GDM1 (cell line): Measurements from ENCODE around the gene MYO6.
"Not testable (repeated sequence)": the region's sequence is repeated elsewhere in the genome, so short reads cannot be mapped to it uniquely, and the experiment has no call there.

Experiments used
- DNase-seq: peaks from one replicate; lab custom pipeline; 2025; lab: John Stamatoyannopoulos, UW

MYO6 gene

DNA sequence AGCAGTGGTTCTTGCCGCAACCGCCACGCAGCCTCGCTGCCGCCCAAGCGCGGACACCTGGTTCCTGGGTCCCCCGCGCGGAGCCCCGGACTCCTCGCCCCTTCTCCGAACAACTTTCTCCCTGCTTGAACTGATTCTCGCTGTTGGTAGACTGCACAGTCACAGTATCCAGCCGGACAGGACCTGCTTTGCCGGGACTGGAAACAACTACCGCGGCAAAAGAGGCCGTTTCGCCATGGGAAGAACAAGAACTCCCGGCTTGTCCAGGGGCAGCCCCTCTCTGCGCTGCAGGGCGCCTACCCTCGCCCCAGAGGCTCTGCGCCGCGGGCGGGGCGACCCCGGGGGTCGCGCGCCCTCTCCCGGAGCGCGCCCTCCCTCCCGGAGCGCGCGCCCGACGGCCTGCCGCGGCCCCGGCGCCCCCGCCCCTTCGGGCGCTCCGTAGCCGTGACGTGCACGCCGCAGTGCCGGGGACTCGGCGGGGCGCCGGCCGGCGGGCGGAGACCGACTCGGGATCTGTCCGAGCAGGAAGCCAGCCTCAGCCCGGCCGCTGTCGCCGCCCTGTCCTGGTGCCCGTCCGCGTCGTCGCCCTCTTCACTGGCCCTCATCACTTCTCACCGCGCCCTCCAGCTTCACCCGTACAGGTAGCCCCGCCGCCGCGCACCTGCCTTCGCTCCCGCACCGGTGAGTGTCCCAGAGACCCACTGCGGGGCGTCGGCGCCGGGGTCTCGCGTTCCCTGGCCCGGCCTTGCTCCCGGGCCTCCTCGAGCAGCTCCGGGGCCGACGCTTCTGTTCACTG is at the start of gene MYO6:
TSS of gene MYO6 (plus strand) at position 497 of the 796 bp plus-strand sequence. CDS start 68,309 bp downstream, outside the sequence.
- no peak for DNase-seq

DNA sequence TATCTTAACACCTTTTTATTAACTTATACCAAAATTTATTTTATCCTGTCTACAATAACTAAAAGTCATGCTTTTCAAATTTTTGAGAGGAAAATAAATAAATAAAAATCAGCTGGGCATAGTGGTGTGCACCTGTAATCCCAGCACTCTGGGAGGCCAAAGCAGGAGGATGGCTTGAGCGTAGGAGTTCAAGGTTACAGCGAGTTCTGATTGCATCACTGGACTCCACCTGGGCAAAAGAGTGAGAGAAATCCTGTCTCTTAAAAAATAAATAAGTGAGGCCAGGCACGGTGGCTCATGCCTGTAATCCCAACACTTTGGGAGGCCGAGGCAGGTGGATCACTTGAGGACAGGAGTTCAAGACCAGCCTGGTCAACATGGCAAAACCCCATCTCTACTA is 40.7 kb upstream of the MYO6 start:
- DNase-seq = not testable (repeated sequence)

DNA sequence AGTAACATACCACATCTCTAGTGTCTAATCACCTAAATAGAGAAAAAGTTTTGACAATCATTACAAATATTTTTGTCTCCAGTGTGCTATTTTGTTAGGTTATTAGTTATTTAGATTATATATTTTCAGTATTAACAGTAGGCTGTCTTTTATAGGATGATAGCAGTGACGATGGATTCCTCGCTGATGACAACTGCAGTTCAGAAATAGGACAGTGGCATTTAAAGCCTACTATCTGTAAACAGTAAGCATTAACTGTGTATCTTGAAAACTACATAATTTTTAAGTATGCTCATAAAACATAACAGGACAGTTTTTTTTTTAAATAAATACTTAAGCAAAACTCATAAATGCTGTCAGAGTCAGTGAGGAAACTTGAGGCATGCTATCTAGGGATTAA is 37.9 kb upstream of the MYO6 start:
- no peak for DNase-seq

DNA sequence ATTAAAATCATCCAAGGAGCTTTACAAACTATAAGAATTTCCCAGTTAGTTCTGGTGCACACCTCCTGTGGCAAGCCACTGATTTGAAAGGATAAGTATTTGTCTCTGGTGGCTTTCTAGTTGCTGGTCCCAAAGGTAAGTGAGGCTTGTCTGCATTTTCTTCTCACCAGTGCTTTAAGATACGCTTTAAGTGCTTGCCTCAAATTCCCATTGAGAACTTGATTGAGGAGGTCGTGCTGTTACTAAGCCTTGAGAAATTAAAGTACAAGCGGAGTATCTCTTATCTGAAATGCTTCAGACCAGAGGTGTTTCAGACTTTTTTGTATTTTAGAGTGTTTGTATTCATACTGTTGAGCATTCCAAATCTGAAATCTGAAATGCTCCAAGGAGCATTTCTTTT is 29.9 kb upstream of the MYO6 start:
- no peak for DNase-seq

DNA sequence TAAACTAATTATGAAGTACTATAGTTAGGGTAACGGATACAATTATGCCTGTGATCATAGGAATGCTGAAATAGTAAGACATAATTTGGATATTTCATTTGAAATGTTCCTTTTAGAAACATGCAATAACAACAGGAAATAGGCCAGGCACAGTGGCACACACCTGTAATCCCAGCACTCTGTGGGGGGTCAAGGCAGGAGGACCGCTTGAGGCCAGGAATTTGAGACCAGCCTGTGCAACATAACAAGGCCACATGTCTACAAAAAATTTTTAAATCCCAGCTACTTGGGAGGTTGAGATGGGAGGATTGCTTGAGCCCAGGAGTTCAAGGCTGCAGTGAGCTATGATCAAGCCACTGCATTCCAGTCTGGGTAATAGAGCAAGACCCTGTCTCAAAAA is 25.7 kb upstream of the MYO6 start:
- no peak for DNase-seq

DNA sequence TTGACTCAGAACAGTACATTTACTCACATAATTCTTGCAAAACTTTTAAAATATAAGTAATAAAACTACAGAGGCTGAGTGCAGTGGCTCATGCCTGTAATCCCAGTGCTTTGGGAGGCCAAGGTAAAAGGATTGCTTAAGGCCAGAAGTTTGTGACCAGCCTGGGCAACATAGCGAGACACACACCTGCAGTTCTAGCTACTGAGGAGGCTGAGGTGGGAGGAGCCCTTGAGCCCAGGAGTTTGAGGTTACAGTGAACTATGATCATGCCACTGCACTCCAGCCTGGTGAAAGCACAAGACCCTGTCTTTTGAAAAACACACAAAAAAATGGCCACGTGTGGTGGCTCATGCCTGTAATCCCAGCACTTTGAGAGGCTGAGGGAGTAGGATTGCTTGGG is 21.8 kb upstream of the MYO6 start:
- no peak for DNase-seq

DNA sequence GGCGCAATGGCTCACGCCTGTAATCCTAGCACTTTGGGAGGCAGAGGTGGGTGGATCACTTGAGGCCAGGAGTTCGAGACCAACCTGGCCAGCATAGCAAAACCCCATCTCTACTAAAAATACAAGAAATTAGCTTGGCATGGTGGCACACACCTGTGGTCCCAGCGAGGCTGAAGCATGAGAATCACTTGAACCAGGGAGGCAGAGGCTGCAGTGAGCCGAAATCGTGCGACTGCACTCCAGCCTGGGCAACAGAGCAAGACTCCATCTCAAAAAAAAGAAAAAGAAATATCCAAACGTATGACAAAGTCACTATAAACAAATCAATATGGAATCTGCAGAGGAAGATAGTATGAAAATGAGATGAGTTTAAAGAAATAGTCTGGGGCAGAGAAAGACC is 18.0 kb upstream of the MYO6 start:
- not testable (repeated sequence) for DNase-seq

DNA sequence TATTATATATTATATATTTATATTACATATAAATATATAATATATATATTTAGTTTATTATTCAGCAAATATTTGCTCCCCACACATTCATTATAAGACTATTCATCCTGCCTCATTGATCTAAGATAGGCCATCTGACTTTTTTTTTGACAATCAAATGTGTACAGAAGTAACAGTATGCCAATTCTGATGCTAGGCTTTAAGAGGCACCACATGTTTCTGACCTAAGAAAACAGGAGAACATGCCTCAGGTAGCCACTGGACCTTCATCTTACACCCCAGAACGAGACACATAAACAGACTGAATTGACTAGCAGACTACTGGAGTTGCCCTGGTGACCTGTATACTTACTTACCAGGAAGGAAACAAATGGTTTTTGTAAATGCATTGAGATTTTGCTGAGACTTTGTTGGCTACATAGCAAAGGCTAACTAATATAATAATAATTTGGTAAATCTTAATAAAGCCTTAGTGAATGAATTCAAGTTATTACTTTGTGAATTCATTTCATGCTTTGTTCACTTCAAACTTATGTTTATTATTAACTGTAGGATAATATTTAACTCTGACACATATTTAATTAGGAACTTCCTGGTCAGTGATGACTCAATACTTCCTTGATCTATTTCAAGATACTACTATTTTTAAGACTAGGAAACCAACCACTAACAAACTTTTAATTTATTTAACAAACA is 13.4 kb upstream of the MYO6 start:
- no peak for DNase-seq

DNA sequence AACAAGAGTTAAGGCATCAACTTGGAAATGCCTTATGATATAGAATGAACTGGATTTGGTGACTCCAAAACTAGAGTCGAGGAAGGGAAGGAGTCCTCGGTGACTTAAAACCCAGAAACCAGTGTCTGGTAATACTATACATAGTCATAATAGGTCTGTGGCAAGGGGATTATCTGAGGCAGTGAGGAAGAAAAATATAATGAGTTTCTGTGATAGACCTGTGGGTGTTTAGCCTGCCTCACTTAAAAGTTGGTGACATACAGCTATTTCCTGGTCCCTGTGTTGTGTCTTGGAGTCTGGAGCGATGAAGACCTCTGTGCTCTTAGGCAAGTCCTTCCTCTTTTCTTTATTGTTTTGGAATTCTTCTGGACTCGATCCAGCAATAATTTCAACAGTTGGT is 5.1 kb upstream of the MYO6 start:
- DNase-seq = no peak

DNA sequence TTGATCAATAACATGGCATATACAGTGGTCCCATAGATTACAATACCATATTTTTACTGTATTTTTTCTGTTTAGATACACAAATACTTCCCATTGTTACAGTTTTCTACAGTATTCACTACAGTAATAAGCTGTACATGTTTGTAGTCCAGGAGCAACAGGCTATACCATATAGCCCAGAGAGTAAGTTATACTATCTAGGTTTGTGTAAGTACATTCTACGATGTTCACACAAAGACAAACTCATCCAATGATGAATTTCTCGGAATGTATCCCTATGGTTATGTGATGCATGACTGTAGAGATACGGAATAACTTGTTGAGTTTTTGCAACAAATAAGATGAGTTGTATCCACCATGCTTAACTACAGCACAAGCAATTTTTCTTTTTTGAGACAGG is 3.6 kb upstream of the MYO6 start:
- no peak for DNase-seq

DNA sequence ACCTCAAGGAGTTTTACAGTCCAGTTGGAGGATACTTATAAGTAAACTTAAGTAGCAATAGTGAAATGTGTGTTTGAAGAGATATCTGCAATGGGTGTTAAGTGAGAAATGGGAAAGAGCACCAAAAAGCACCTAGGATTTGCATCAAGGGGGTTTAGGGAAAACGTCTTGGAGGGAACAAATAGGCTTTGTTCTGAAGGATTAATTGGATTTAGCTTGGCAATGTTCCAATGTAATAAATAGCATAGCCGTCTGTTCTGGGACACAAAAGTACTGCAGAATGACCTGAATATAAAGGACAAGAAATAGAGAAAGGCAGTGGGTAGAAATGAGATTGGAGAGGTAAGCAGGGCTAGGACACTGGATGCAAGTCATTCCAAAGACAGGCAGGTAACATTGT is 2.8 kb upstream of the MYO6 start:
- no peak for DNase-seq

DNA sequence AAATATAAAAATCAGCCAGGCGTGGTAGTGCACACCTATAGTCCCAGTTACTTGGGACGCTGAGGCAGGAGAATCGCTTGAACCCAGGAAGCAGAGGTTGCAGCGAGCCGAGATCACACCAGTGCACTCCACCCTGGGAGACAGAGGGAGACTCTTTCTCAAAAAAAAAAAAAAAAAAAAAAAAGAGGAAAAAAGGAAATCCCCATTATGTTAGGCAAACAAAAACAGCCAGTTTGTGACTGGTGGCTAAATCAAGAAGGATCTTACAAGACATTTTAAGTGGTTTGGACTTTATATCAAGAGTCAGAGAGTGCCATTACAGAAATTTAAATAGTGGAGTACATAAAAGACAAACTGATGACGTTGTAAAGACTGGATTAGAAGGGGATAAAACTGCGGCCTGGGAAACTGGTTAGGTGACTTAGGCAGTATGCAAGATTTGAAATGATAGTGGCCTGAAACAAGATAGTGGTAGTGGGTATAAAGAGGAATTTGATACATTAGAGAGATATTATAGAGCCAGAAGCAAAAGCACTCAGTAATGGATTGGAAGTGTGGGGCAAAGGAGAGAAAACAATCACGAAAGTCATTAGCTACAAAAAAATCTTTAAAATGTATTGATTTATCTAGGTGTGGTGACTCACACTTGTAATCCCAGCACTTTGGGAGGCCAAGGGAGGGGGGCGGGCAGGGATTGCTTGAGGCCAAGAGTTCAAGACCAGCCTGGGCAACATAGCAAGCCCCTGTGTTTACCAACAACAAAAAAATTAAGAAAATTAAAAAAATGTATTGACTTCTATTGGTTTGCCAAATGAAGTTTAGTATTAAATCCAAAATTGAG is 1.7 kb upstream of the MYO6 start:
- no peak for DNase-seq

DNA sequence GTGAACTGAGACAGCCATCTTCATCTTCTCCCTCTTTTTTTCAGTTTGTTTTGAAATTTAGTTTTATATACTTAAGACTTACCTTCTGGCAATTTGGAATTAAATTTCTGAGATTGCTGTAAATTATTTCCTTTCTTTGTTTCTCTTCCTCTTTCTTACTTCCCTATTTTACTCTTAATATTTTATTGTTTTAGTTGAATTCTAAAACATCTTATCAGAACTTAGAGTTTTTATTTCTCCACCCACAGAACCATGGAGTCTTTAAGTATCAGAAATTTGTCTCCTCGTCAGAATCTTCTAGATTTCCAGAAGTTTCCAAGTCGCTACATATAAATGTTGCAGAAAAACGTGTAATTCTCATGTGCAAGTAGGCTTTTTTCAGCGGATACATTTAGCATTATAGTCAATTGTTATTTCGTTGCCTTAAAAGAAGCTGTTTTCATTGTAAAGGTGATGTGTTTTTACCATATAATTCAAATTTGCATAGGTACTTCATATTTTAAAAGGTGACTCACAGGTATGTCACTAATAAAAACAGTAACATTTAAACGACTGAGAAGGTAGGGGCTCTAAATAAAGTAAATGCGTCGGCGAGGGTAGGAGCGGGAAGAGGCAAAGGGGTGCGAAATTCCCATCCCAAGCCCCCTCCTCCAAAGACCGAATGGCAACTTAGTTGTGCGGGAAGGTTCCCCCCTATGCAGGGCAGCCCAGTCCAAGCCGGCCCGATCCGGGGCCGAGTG is 866 bp upstream of the MYO6 start:
- no peak for DNase-seq

DNA sequence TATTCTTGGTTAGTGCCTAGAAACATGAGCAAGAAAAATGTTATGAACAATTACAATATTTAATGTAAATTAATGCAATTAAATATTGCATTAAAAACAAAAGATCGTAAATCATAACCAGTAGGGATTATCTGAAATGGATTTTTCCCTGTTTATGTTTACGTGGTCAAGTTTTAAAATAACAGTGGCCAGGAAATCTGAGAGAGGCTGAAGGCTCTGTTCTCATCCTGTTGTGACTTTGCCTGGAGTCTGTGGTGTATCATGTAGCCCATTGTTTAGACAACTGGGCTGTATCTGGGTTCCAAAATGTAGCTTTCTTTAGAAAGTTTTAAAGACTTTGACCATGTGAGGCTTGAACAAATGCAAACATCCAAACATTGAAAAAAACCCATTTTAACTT is 2.4 kb downstream of the MYO6 start:
- DNase-seq = no peak

DNA sequence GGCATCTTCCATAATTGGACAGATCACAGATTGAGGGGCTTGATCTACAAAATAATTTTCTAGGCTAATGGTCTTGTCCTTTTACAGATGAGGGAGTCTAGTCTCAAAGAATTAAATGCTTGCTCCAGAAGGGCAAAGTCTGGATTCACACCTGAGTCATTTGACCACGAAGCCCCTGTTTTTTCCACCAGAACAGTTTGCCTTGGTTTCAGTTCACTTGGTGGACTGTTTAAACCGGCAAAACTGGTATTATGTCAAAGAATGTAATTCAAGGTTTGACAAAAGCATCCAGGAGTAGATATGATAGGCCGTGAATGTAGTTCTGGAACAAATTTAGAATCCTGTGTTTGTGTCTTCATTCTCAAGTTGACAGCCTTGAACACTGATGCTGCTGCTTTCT is 3.3 kb downstream of the MYO6 start:
- DNase-seq = no peak

DNA sequence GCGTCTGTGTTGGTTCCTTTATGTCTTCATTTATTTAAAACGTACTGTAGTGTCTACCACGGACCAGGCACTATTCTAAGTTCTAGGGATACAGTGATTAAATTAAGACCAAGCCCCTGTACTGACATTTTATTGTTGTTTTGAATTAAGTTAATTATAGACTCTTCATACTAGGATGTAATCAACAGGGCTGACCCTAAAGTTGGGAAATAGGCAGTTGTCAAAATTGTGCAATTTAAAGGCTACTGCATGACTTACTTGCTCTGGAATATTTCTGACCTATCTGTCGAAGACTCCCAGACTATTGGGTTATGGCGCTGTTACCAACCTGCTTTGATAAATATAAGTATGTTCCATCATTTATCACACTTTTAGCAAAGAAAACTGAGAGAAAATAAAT is 6.7 kb downstream of the MYO6 start:
- no peak for DNase-seq

DNA sequence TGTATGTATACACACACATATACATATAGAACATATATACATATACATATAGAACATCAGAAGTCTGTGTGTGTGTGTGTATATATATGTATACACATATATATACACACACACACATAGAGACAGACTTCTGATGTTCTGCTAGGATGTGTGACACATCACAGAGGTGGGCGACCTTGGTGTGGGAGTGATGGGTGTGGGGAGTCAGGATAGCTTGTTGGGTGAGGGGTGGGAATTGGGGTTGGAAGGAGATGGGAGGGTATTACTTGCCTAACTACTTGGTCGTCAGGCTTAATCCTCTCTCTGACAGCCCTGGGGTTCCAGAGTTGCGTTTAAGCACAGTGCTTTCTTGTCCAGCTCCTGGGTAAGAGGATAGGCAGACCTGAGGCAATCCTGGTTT is 8.3 kb downstream of the MYO6 start:
- DNase-seq = no peak

DNA sequence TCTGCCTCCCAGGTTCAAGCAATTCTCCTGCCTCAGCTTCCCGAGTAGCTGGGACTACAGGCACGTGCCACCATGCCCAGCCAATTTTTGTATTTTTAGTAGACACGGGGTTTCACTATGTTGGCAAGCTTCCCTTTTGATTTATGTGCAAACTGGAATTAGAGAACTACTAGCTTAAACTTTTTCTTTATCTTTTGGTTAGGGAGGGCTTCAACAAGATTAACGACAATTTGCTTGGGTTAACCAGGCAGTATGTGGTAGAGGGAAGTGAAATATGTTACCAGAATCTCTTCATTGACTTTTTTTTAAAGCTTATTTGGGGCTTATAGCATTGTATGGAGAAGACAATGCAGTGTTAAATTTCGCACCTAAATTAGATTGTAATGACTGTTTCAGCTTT is 9.0 kb downstream of the MYO6 start:
- DNase-seq = no peak

DNA sequence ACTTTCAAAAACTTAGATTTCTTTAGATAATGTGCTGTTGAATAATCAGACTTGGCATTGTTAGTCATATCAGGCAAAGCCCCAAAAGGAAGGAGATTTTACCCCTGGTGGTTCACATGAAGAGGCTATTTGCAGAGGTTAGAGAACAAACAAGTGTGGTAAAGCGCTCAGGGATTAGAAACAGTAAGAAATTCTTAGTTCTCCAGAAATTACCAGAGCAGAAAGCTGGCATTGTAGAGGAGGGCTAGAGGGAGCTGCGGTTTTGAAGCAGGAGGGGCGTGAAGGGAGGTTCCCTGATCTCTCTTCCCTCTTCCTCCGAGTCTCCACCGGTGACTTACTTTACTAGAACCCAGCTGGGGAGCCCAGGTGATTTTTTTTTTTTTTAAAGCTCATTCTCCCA is 10.2 kb downstream of the MYO6 start:
- DNase-seq = no peak

DNA sequence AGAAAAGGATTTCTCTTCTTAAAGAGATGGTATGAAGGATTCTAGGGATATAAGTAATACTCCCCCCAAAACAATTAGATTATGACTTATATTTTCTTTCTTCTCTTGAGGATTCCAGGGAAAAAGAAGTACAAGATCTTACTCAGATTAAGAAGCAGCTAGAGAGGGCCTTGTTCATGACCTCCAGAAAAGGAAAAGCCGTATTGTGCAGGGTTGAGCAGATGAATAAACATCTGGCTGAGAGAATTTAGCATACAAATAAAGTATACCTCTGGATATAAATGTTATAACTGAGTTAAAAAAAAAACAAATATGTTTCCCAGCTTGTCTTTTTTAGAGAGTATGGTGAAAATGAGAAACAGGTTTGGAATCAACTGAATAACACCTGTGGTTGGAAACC is 11.3 kb downstream of the MYO6 start:
- no peak for DNase-seq

DNA sequence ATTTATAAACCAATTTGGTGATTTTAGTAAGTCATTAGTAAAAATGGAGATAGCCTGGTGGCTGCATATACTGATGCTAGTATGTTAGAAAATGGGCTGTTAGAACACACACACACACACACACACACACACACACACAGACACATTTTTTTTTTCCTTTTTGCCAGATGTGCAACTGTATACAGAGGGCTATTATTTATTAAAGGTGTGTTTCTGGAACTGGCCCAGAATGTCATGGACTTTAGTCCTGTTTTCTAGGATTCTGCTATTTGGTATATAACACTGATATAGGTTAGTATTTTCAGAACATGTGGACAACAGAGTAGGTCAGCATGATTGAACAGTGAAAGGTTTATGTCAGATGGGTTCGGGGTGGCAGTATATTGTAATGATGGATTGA is 12.4 kb downstream of the MYO6 start:
- DNase-seq = no peak

DNA sequence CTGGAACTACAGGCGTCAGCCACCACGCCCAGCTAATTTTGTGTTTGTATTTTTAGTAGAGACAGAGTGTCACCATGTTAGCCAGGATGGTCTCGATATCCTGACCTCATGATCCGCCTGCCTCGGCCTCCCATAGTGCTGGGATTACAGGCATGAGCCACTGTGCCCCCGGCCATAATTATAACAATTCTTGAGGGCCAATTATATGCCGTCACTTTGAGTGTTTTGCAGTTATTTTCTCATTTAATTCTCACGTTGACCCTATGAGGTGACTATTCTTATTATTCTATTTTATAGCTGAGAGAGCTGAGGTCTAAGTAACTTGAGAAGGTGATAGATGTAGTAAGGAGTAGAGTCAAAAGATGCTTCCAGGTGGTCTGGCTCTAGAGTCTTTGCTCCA is 13.0 kb downstream of the MYO6 start:
- no peak for DNase-seq
